Neuron (in vitro differentiated cells): ENCODE data around the gene DUSP9.

Source experiments
- H2AFZ ChIP-seq: one replicate; pipeline ENCODE4 v1.6.1; 2013; ENCODE audit warnings: low read depth, mild to moderate bottlenecking, inconsistent platforms, low read length, moderate library complexity
- H3K27me3 ChIP-seq: one replicate; pipeline ENCODE4 v1.6.1; 2013; ENCODE audit warnings: low read length; ENCODE audit not compliant: insufficient read depth
- H3K36me3 ChIP-seq: one replicate; pipeline ENCODE4 v1.6.1; 2013; ENCODE audit warnings: low read length; ENCODE audit not compliant: insufficient read depth
- H3K4me1 ChIP-seq: one replicate; pipeline ENCODE4 v1.6.1; 2013; ENCODE audit warnings: low read length; ENCODE audit not compliant: insufficient read depth
- H3K4me3 ChIP-seq: 2 replicates; pipeline ENCODE4 v1.5.1; 2013; ENCODE audit warnings: mild to moderate bottlenecking, low read length, moderate library complexity
- H3K9me3 ChIP-seq: one replicate; pipeline ENCODE4 v1.6.1; 2013; ENCODE audit warnings: low read length

Gene DUSP9

DNA sequence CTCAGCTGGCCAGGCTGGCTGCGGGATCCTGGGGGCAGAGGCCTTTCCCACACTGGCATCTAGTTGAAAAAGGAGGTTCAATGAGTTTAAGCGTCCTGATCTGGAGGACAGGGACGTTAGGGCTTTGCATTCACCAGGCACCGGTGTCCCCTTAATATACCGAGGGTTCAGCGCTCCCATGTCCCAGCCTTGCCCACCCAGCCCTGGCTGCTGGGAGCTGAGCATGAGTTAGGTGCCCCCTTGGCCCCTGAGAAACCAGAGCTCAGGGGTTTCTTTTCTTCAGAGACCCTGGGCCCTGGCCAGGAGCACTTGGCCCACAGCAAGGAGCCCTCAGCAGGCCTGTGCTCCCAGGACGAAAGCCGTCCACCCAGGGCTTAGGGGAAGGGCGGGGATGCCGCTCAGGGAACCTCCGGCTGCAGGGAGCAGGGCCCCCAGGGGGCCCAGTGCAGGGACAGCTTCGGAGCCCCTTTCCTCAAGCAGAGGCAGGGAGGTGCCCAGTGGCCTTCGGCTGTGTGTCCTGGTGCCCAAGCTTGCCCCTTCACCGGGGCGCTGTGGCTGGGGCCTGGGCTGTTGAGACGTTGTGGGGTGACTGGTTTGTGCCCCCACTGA, 20.9 kb upstream of the DUSP9 start:
- peaks cover 1% of the 10 kb centered on the region for H3K9me3 ChIP-seq
- H3K36me3 ChIP-seq: no peaks in the 10 kb centered on the region
- no peak overlapping the region for H3K4me3 ChIP-seq
- H3K4me1 ChIP-seq: no peaks in the 10 kb centered on the region
- no peak overlapping the region for H2AFZ ChIP-seq
- peaks cover 31% of the 10 kb centered on the region for H3K27me3 ChIP-seq

DNA sequence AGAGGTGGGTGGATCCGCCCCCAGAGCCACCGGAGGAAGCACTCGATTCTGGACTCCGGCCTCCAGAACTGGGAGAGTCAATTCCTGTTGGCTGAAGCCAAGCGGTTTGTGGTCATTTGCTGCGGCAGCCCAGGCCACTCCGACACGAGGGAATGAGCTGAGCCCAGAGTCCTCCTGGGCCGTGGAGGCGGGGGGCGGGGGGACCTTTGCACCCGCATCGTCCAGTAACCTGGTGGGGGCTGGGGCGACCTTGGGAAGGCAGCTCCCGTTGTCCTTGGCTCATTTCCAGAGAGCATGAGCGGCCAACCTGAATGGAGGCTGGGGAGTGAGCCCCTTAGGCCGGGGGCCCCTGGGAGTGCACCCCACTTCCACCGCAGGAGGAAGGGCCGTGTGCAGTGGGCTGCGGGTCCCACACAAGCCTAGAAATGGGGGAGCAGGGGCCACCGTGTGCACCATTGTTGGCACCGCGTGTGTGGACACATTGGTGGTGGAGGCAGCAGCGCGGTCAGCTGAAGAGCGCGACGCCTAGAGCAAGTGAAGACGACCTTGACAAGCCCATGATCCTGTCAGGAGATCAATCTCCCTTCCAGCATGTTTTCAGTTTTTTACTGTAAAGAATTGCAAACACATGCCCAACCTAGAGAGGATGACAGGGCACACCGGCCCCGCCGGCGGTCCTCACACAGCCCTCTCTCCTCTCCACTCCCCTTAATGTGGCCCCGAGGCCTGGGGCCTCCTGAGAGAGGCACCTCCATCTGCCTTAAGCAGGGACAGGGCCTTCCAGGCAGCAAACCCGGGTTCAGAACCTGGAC, 19.9 kb upstream of the DUSP9 start:
- Histone ChIP-seq H3K36me3 (no peaks in the 10 kb centered on the region), H3K4me3 (no peak overlapping the region), H3K9me3 (peaks cover 8% of the 10 kb centered on the region), H3K4me1 (no peaks in the 10 kb centered on the region), H3K27me3 (peaks cover 31% of the 10 kb centered on the region), H2AFZ (no peak overlapping the region)

DNA sequence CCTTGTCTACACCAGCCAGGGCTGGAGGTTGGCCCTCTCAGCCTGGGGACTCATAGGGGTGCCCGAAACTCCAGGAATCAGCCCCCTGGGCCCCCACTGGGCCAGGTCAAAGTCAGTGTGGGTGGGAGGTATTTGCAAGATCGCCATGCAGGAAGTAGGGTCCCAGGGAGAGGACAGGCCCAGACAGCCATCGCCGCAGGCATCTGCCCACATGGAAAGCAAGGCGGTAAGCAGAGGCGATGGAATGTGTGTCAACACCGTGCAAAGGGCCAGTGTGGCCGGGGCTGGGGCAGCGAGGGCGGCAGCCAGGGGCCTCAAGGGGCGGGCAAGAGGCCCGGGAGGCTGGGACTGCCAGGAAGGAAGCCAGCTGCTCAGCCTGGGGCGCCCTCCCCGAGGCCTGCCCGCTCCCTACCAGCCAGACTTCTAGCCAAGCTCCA, 19.3 kb upstream of the DUSP9 start:
- Histone ChIP-seq H2AFZ (no peak overlapping the region), H3K36me3 (no peaks in the 10 kb centered on the region), H3K27me3 (peaks cover 28% of the 10 kb centered on the region), H3K4me3 (no peak overlapping the region), H3K4me1 (no peaks in the 10 kb centered on the region), H3K9me3 (peaks cover 8% of the 10 kb centered on the region)

DNA sequence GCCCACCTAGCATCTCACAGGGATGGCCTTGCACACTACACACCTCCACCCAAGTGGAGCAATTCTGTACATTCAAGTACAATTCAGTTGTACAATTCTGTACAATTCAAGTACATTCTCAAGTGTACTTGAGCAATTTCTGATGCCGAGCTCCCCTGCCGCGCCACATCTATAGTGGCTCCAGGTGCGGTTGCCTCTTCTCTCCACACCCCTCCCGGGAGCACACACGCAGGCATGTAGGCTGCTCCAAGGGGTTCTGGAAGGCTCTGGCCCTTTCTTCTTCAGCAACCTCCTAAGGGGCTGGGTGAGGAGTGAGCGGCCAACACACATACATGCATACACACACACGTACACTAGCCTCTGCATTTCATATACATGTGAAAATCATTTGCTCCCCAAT, 18.9 kb upstream of the DUSP9 start:
- Histone ChIP-seq H3K4me3 (no peak overlapping the region), H3K4me1 (no peaks in the 10 kb centered on the region), H3K9me3 (peaks cover 8% of the 10 kb centered on the region), H3K36me3 (no peaks in the 10 kb centered on the region), H2AFZ (no peak overlapping the region), H3K27me3 (peaks cover 28% of the 10 kb centered on the region)

DNA sequence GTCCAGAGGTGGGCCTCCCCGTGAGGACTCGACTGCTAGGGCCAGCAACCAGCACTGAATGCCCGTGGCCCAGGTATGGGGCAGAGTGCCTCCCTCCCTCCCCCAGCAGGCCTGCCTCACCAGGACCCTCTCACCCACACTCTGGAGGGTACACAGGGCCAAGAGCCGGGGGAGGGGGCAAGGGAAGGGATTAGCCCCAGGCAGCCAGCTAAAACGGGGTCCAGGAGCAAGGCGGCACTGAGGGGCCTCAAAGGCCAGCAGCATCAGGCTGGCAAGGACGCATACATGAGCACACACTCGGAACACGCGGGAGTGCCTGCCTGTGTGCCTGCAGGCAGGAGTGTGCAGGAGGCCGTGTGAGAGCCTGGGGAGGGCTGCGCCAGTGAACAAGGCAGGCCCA, 18.3 kb upstream of the DUSP9 start:
- Histone ChIP-seq H2AFZ (no peak overlapping the region), H3K36me3 (no peaks in the 10 kb centered on the region), H3K4me3 (no peak overlapping the region), H3K27me3 (peaks cover 25% of the 10 kb centered on the region), H3K4me1 (no peaks in the 10 kb centered on the region), H3K9me3 (peaks cover 8% of the 10 kb centered on the region)

DNA sequence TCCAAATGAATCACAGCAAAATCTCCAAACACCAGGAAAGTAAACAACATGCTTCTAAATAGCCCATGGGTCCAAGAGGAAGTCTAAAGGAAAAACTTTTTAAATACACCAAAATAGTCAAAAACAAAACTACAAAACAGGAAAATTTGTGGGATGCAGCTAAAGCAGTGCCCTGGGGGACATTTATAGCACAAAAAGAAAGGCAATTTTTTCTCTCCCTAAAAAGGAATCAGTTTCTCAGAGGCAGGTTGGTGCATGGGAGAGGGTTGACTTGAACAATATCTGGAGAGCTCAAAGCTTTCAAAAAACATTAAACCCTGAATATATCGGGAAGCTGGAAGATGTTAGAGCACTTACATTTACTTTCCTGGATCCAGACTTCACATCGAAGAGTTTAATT, 15.7 kb upstream of the DUSP9 start:
- no peak overlapping the region for H2AFZ ChIP-seq
- H3K9me3 ChIP-seq: peaks cover 8% of the 10 kb centered on the region
- H3K36me3 ChIP-seq: no peaks in the 10 kb centered on the region
- H3K4me1 ChIP-seq: no peaks in the 10 kb centered on the region
- H3K4me3 ChIP-seq: no peak overlapping the region
- peaks cover 29% of the 10 kb centered on the region for H3K27me3 ChIP-seq

GRCh38 chrX:153631907-153632594, 15.0 kb upstream of the DUSP9 start:
- Histone ChIP-seq H3K36me3 (no peaks in the 10 kb centered on the region), H3K4me3 (no peak overlapping the region), H2AFZ (no peak overlapping the region), H3K27me3 (peaks cover 35% of the 10 kb centered on the region), H3K9me3 (peaks cover 8% of the 10 kb centered on the region), H3K4me1 (no peaks in the 10 kb centered on the region)

GRCh38 chrX:153632595-153632946, 14.4 kb upstream of the DUSP9 start:
- H3K9me3 ChIP-seq: peaks cover 8% of the 10 kb centered on the region
- H3K27me3 ChIP-seq: peaks cover 36% of the 10 kb centered on the region
- H3K36me3 ChIP-seq: no peaks in the 10 kb centered on the region
- no peak overlapping the region for H3K4me3 ChIP-seq
- H3K4me1 ChIP-seq: no peaks in the 10 kb centered on the region
- H2AFZ ChIP-seq: no peak overlapping the region

DNA sequence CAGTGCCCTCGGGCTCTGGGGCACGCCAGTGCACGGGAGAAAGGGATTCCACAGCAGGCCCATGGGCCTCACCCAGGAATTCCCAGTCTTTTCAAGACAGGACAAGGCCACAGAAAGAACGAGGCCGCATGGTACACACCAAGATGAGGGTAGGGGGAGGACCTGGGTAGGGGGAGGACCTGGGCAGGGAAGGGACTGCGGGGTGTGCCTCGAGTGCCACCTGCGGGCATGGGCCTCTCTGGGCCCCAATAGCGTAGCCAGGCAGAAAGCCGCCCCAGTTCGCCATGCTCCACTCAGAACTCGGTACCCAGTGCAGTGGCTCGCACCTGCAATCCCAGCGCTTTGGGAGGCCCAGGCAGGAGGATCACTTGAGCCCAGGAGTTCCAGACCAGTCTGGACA, 14.0 kb upstream of the DUSP9 start:
- peaks cover 40% of the 10 kb centered on the region for H3K27me3 ChIP-seq
- peaks cover 8% of the 10 kb centered on the region for H3K9me3 ChIP-seq

DNA sequence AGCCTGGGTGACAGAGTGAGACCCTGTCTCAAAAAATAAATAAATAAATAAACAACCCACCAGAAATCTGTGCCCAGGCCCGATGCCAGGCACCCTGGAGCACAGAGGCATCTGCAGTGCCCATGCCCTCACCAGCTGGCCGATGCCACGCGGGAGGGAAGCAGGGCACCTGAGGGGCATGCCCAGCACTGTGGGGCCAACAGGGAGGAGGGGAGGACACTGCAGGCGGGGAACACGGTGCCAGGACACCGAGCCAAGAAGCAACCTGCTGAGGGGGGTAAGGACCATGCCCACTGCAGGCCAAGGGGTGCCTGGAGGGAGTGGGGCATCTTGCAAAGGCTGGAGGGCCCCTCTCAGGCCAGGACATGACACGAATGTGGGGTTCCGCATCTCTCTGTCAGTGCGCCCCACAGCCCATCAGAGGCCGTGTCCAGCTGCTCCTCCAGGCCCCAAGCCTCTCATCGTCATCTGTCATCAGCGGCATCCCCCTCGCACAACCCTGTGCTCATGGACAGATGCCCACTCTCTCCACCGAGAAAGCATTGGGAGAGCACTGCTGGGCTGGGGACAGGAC, 13.3 kb upstream of the DUSP9 start:
- Histone ChIP-seq H3K27me3 (peaks cover 47% of the 10 kb centered on the region), H3K4me3 (no peak overlapping the region), H2AFZ (no peak overlapping the region), H3K4me1 (no peaks in the 10 kb centered on the region), H3K9me3 (peaks cover 8% of the 10 kb centered on the region), H3K36me3 (no peaks in the 10 kb centered on the region)

More for the DNA sequence above, 14.0 kb upstream of the DUSP9 start:
- Histone ChIP-seq H3K36me3 (no peaks in the 10 kb centered on the region), H3K4me3 (no peak overlapping the region), H2AFZ (no peak overlapping the region), H3K4me1 (no peaks in the 10 kb centered on the region)

- Histone ChIP-seq H3K36me3 (no peaks in the 10 kb centered on the region), H3K4me3 (no peak overlapping the region), H2AFZ (no peak overlapping the region), H3K27me3 (peaks cover 50% of the 10 kb centered on the region), H3K4me1 (no peaks in the 10 kb centered on the region), H3K9me3 (peaks cover 8% of the 10 kb centered on the region)
Observed at GRCh38 chrX:153634236-153634635, 12.8 kb upstream of the DUSP9 start.

GRCh38 chrX:153634832-153635231, 12.2 kb upstream of the DUSP9 start:
- no peak overlapping the region for H3K4me3 ChIP-seq
- H3K36me3 ChIP-seq: no peaks in the 10 kb centered on the region
- H3K4me1 ChIP-seq: no peaks in the 10 kb centered on the region
- H3K9me3 ChIP-seq: peaks cover 8% of the 10 kb centered on the region
- H2AFZ ChIP-seq: no peak overlapping the region
- H3K27me3 ChIP-seq: peaks cover 52% of the 10 kb centered on the region

DNA sequence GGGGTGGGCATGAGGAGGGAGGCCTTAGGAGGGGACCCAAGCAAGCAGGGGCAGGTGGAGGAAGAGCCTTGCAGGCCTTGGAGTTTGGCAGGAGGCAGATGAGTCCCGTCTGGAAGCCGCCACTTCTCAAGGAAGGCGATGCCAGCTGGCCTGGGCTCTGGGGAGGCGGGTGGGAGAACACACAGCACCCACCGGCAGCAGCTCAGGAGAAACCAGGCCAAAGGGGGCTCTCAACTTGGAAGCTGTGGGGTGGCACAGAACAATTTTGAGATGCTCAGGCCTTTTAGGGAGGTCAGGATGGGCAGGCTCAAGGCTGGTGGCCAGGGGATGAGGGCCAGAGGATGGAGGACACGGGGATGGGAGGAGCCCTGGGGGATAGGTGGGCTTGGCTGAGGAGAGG, 11.6 kb upstream of the DUSP9 start:
- H3K36me3 ChIP-seq: no peaks in the 10 kb centered on the region
- no peak overlapping the region for H3K4me3 ChIP-seq
- H3K9me3 ChIP-seq: peaks cover 8% of the 10 kb centered on the region
- no peaks in the 10 kb centered on the region for H3K4me1 ChIP-seq
- H3K27me3 ChIP-seq: peaks cover 57% of the 10 kb centered on the region
- H2AFZ ChIP-seq: no peak overlapping the region
